ENCODE data around the gene NRIP2.

Gene NRIP2

DNA sequence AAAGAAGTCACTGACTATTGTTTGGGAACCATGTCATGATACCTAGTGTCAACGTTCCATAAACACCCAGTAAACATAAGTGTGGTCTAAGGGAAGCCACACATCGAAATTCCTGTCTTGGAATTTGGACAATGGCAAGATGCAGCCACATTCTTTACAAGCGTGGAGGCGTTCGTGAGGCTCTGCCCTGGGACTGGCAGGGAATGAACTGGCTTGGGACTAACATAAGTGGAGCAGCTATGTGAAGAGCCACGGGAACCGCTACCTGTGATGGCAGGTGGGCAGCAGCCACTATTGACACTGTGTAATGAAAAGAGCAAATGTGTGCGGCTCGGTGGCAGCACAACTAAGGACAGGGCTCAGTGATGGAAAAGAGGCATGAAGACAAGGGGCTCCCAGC, 10.0 kb upstream of the NRIP2 start:
- DNase-seq: no peak

DNA sequence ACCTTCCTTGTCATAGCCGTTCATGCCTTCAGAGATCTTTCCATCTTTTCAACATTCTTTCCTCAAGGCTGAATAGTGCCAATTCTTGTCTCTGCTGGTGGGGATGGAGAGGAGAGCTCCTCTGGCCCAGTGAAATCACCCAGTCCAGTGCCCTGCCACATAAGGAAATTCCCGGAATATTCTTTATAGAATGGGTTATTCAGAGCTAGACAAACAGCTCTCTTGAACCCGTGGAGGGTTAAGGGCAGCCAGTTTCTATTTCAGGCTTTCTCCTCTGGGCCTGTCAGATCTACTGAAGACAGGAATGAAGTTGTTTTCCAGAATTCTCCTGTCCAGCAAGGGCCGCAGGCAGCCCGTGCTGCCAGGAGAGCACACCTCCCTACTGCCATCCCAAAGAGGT, 8.1 kb upstream of the NRIP2 start:
- DNase-seq: no peak

DNA sequence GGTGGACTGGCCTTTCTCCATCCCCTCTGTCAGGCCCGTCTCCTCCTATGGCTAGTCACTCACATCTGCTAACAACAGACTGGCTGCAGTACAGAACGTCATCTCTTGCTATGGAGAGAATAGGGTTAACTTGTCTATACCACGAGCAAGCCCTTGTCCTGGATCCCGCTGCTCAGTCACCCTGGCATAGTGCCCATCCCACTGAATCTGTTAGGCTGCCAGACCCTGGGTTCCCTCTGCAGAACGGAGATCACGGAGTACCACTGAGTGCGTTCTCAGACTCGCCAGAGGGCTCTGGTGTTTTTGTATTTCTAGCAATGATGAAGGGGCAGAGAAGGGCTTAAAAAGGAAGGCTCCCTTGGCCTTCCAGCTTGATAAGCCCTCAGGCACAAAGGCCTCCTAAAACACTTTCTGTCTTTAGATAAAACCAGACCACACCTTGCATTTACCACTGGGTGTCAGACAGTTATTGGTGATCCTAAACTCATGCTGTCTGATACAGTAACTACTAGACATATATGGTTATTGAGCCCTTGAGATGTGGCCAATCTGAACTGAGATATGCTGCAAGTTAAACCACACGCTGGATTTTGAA, 6.3 kb upstream of the NRIP2 start:
- no peak for DNase-seq

- DNase-seq: no peak
These were observed 1.7 kb upstream of the NRIP2 start for GRCh38 chr12:2836574-2836973.

- DNase-seq: no peak
These were observed 1.0 kb upstream of the NRIP2 start for GRCh38 chr12:2835691-2836403.

DNA sequence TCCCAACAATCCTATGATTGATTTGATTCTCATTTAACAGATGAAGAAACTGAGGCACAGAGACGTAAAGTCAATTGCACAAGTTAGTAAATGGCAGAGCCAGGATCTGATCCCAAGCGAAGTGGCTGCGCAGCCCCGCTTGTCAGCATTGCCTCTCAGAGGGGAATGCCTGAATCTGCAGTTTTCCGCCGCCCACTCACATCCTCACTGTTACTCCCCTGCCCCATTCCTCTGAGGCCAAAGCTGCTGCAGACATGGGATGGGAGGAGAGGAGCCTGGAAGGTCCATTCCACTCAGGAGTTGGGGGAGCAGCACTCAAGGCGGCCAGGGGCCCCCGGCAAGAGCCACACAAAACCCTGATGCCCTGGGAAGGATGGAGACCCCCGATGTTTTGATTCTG, 1.0 kb downstream of the NRIP2 start:
- no peak for DNase-seq

GRCh38 chr12:2833327-2833726, 1.5 kb downstream of the NRIP2 start:
- DNase-seq: no peak

- DNase-seq: no peak
These were observed 2.2 kb downstream of the NRIP2 start for GRCh38 chr12:2832550-2833127.

DNA sequence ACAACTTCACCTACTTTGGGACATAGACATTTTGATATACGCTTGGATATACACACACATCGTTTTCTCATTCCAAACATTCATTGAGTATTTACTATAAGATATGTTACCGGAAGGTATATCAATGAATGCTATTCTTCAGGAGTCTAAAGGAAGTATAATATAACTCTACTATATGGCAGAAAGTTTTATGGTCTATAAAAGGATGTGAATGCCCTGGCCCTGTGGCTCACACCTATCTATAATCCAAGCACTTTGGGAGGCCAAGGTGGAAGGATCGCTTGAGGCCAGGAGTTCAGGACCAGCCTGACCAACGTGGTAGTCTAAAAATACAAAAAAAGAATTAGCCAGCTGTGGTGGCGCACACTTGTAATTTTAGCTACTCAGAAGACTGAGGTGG, 5.6 kb downstream of the NRIP2 start:
- no peak for DNase-seq

GRCh38 chr12:2826721-2827515, 7.9 kb downstream of the NRIP2 start:
- no peak for DNase-seq

DNA sequence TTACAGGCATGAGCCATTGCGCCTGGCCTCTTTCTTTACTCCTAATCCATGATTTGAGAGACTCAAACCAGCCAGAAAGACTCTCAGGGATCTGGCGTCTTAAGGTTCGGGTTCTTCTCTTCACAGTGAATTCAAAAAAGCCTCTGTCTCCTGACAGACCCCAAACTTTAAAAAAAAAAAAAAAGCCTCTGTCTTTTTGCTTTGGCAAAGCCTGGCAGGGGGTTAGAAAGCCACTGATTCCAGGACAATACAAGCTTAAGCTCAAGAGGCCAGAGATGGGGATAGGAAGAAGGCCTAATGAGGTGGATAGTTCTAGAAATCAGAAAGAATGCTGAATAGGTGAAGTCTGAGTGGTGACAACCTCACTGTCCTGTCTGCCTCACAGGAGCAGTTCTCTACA, 8.8 kb downstream of the NRIP2 start:
- no peak for DNase-seq

- DNase-seq: no peak
These were observed 9.7 kb downstream of the NRIP2 start for GRCh38 chr12:2825132-2825531.

GRCh38 chr12:2824541-2824940, 10.3 kb downstream of the NRIP2 start:
- DNase-seq: no peak

GRCh38 chr12:2823483-2823882, 11.4 kb downstream of the NRIP2 start:
- no peak for DNase-seq

GRCh38 chr12:2820432-2820831, 14.4 kb downstream of the NRIP2 start:
- no peak for DNase-seq

GRCh38 chr12:2819810-2820209, 15.0 kb downstream of the NRIP2 start:
- no peak for DNase-seq

GRCh38 chr12:2813214-2814185, 21.3 kb downstream of the NRIP2 start:
- DNase-seq: peak; percentile 63

- DNase-seq: peak; percentile 98
These were observed 22.3 kb downstream of the NRIP2 start, which contains the start of gene ITFG2 for GRCh38 chr12:2812290-2813213. Gene ITFG2, plus strand, starts transcription at chr12:2812668. Its CDS starts 93 bp downstream, at chr12:2812761.

- no peak for DNase-seq
These were observed 23.0 kb downstream of the NRIP2 start for GRCh38 chr12:2811801-2812200.

DNA sequence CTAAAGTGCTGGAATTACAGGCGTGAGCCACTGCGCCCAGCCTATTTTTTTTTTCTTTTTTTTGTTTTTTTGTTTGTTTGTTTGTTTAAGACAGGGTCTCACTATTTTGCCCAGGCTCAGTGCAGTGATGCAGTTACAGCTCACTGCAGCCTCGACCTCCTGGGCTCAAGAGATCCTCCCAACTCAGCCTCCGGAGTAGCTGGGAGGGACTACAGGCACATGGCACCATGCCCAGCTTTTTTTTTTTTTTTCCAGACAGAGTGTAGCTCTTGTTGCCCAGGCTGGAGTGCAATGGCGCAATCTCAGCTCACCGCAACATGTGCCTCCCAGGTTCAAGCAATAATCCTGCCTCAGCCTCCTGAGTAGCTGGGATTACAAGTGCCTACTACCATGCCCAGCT, 28.1 kb downstream of the NRIP2 start:
- DNase-seq: no peak

GRCh38 chr12:2805143-2805520, 29.7 kb downstream of the NRIP2 start:
- DNase-seq: no peak
